ENCODE results near the gene ING2.

Gene ING2

DNA sequence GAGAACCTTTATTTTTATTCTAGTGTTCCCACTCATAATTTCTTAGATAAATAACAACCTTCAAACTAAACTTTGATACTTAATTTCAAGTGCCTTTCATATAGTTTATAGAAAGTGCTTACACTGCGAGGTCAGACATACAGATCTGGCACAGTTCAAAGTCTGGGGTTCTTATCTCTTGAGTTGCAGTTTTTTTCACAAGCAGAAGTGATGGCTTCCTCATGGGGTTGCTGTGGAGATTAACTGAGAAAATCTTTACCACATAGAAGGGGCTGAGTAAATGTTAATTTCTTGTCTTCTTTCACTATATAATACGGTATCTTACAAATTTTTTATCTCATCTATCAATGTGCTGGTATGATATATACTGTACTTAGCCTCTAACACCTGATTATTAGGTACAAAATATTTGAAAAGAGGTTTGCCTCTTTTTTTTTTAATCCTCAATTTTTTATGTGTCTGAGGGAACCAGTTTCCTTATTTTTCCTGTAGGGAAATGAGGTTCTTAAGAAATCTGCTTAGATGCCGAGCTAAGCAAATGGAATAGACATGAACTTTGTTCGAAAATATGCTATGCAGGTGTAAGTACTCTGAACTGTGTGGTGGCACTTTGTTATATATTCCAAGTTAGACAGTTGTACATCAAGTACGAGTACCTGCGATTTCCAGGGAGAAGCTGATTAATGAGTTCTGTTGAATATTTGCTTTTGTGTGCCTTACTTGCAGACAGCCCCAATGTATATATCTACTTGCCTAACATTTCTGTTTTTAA, 3.3 kb downstream of the ING2 start:
- H3K9ac ChIP-seq (ENCODE audit: low read length), result no peak overlapping the region
- H3K27me3 ChIP-seq (ENCODE audit: low read depth, low read length), result no peaks in the 10 kb centered on the region
- H3K4me2 ChIP-seq (ENCODE audit: low read length), result no peak overlapping the region
- TF ChIP-seq, protein P1, sequence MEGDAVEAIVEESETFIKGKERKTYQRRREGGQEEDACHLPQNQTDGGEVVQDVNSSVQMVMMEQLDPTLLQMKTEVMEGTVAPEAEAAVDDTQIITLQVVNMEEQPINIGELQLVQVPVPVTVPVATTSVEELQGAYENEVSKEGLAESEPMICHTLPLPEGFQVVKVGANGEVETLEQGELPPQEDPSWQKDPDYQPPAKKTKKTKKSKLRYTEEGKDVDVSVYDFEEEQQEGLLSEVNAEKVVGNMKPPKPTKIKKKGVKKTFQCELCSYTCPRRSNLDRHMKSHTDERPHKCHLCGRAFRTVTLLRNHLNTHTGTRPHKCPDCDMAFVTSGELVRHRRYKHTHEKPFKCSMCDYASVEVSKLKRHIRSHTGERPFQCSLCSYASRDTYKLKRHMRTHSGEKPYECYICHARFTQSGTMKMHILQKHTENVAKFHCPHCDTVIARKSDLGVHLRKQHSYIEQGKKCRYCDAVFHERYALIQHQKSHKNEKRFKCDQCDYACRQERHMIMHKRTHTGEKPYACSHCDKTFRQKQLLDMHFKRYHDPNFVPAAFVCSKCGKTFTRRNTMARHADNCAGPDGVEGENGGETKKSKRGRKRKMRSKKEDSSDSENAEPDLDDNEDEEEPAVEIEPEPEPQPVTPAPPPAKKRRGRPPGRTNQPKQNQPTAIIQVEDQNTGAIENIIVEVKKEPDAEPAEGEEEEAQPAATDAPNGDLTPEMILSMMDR (IDR thresholded peaks at IDR 0.05; ENCODE audit: low read depth, low read length), result no peak
- TF ChIP-seq EZH2phosphoT487 (IDR thresholded peaks at IDR 0.05; ENCODE audit: low read depth), result no peak
- H3K4me3 ChIP-seq (ENCODE audit: low read length), result no peak overlapping the region
- no peak overlapping the region for H3K27ac ChIP-seq (ENCODE audit: low read length)
- H2AFZ ChIP-seq (ENCODE audit: low read depth, low read length), result no peak overlapping the region
- peaks cover 61% of the 10 kb centered on the region for H3K79me2 ChIP-seq (ENCODE audit: low read length)
- peaks cover 31% of the 10 kb centered on the region for H3K36me3 ChIP-seq (replicated peaks; ENCODE audit: low read depth, low read length)
- peaks cover 5% of the 10 kb centered on the region for H3K4me1 ChIP-seq (ENCODE audit: low read length)
- H3K9me3 ChIP-seq (ENCODE audit: insufficient read depth, low read length), result no peaks in the 10 kb centered on the region
- H4K20me1 ChIP-seq (ENCODE audit: insufficient read depth, low read length), result peaks cover 30% of the 10 kb centered on the region

DNA sequence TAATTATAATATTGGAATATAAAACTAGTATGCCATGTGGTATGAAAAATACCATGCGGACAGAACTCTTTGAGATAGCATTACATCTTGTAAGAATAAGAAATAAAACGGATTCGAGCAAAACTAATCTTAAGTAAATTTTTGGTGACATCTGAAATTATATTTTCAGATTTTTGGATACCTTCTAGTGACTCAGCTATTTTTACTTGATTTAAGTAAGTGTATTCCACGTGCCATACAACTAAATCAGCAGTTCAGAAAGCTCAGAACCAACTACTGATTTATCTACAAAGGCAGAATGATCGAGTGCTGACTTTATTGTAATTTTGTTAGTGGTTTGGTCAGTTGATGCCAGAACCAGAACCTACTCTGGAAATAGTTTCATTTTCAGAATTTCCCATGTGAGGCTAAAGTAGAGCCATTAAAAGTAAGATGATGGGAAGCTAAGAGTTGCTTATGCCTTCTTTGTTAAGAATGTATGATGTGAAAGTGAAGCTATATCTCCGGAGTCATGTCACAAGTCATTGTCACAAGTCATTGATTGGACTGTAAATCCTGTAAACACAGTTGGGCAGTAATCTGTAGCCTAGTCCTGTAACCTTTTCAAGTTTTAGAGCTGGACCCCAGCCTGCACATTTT, 4.0 kb downstream of the ING2 start:
- TF ChIP-seq EZH2phosphoT487 (IDR thresholded peaks at IDR 0.05; ENCODE audit: low read depth), result no peak
- TF ChIP-seq, protein P1 (IDR thresholded peaks at IDR 0.05; ENCODE audit: low read depth, low read length), result no peak
- H3K9ac ChIP-seq (ENCODE audit: low read length), result no peak overlapping the region
- H3K9me3 ChIP-seq (ENCODE audit: insufficient read depth, low read length), result no peaks in the 10 kb centered on the region

GRCh38 chr4:183515411-183515810, 10.6 kb downstream of the ING2 start:
- Histone ChIP-seq H3K9ac (ENCODE audit: low read length) (no peak overlapping the region), H3K4me2 (ENCODE audit: low read length) (no peak overlapping the region), H3K27me3 (ENCODE audit: low read depth, low read length) (no peaks in the 10 kb centered on the region), H3K27ac (ENCODE audit: low read length) (no peak overlapping the region), H2AFZ (ENCODE audit: low read depth, low read length) (no peak overlapping the region), H3K36me3 (replicated peaks; ENCODE audit: low read depth, low read length) (peaks cover 32% of the 10 kb centered on the region), H4K20me1 (ENCODE audit: insufficient read depth, low read length) (peaks cover 11% of the 10 kb centered on the region; the same call in 1 of the 2 replicates), H3K4me3 (ENCODE audit: low read length) (no peak overlapping the region), H3K9me3 (ENCODE audit: insufficient read depth, low read length) (no peaks in the 10 kb centered on the region), H3K79me2 (ENCODE audit: low read length) (peaks cover 6% of the 10 kb centered on the region; the same call in 1 of the 2 replicates), H3K4me1 (ENCODE audit: low read length) (no peaks in the 10 kb centered on the region)
- TF ChIP-seq, protein P1 (IDR thresholded peaks at IDR 0.05; ENCODE audit: low read depth, low read length), result no peak
- no peak for TF ChIP-seq EZH2phosphoT487 (IDR thresholded peaks at IDR 0.05; ENCODE audit: low read depth)

More for the DNA sequence above, 4.0 kb downstream of the ING2 start:
- H3K27me3 ChIP-seq (ENCODE audit: low read depth, low read length), result no peaks in the 10 kb centered on the region
- peaks cover 5% of the 10 kb centered on the region; the same call in 1 of the 2 replicates for H3K4me1 ChIP-seq (ENCODE audit: low read length)
- no peak overlapping the region for H3K27ac ChIP-seq (ENCODE audit: low read length)
- peaks cover 34% of the 10 kb centered on the region for H3K36me3 ChIP-seq (replicated peaks; ENCODE audit: low read depth, low read length)
- peaks cover 54% of the 10 kb centered on the region for H3K79me2 ChIP-seq (ENCODE audit: low read length)
- no peak overlapping the region for H3K4me3 ChIP-seq (ENCODE audit: low read length)
- H3K4me2 ChIP-seq (ENCODE audit: low read length), result no peak overlapping the region
- peaks cover 30% of the 10 kb centered on the region for H4K20me1 ChIP-seq (ENCODE audit: insufficient read depth, low read length)
- no peak overlapping the region for H2AFZ ChIP-seq (ENCODE audit: low read depth, low read length)

DNA sequence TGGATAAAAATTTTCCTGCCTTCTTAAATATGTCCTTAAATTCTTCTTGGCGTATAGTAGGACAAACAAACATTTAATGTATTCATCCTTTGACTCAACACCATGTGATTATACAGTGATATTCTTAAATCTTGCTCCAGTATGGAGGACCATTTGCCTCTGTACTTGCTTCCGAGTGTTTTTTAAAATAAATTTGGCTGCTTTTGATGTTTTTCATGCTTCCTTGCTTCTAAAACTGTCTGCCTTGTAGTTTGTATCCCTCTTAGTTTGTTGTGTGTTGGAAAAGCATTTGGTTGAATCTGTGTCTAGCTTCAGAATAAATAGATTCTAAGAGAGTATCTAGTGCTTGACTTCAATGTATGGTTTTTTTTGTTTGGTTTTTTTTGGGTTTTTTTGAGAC, 12.3 kb downstream of the ING2 start:
- Histone ChIP-seq H3K79me2 (ENCODE audit: low read length) (no peaks in the 10 kb centered on the region), H3K9ac (ENCODE audit: low read length) (no peak overlapping the region), H3K27ac (ENCODE audit: low read length) (no peak overlapping the region), H4K20me1 (ENCODE audit: insufficient read depth, low read length) (peaks cover 9% of the 10 kb centered on the region; the same call in 1 of the 2 replicates), H2AFZ (ENCODE audit: low read depth, low read length) (no peak overlapping the region), H3K36me3 (replicated peaks; ENCODE audit: low read depth, low read length) (peaks cover 14% of the 10 kb centered on the region), H3K9me3 (ENCODE audit: insufficient read depth, low read length) (no peaks in the 10 kb centered on the region), H3K27me3 (ENCODE audit: low read depth, low read length) (no peaks in the 10 kb centered on the region), H3K4me3 (ENCODE audit: low read length) (no peak overlapping the region), H3K4me1 (ENCODE audit: low read length) (no peaks in the 10 kb centered on the region), H3K4me2 (ENCODE audit: low read length) (no peak overlapping the region)
- TF ChIP-seq, protein P1 (IDR thresholded peaks at IDR 0.05; ENCODE audit: low read depth, low read length), result no peak
- TF ChIP-seq EZH2phosphoT487 (IDR thresholded peaks at IDR 0.05; ENCODE audit: low read depth), result no peak

All from OCI-LY3 (cell line).